H4 (cell line): ENCODE data around the gene PRKN. TPM values are rescaled to one million over a fixed set of nuclear protein-coding genes. Genes with fewer than 3 reads are reported as not detected.

Source experiments
- DNase-seq: peaks from one replicate; pipeline ENCODE4 v3.0.0-alpha.2; 2015; ENCODE audit warnings: low spot score
- total RNA-seq: library from RNA; depleted of rRNA; stranded (reverse); fragments of >200 nt; shearing (Covaris generic); gene quantifications from 2 replicates; pipeline ENCODE4 v1.2.3, GENCODE V29; 2014

PRKN gene
- total RNA-seq, 1 experiment from 2014 or later: 0.19 TPM

GRCh38 chr6:162187168-162187935, 540.2 kb downstream of the PRKN start:
- DNase-seq: no peak

GRCh38 chr6:162184465-162184864, 543.1 kb downstream of the PRKN start:
- DNase-seq: no peak

- no peak for DNase-seq
Measured at GRCh38 chr6:162181741-162182401, 545.7 kb downstream of the PRKN start.

GRCh38 chr6:162181111-162181510, 546.5 kb downstream of the PRKN start:
- DNase-seq: no peak

- no peak for DNase-seq
Measured at GRCh38 chr6:162179196-162179951, 548.2 kb downstream of the PRKN start.

- no peak for DNase-seq
Measured at GRCh38 chr6:162178666-162179065, 548.9 kb downstream of the PRKN start.

GRCh38 chr6:162178266-162178665, 549.3 kb downstream of the PRKN start:
- no peak for DNase-seq

GRCh38 chr6:162177746-162178145, 549.8 kb downstream of the PRKN start:
- DNase-seq: no peak

- peak; percentile 13 for DNase-seq
Measured at GRCh38 chr6:162173466-162173865, 554.1 kb downstream of the PRKN start.

- no peak for DNase-seq
Measured at GRCh38 chr6:162165479-162165878, 562.1 kb downstream of the PRKN start.

- DNase-seq: no peak
Measured at GRCh38 chr6:162157167-162157870, 570.2 kb downstream of the PRKN start.

GRCh38 chr6:162156146-162156545, 571.4 kb downstream of the PRKN start:
- DNase-seq: no peak

- DNase-seq: no peak
Measured at GRCh38 chr6:162154930-162155329, 572.6 kb downstream of the PRKN start.

- no peak for DNase-seq
Measured at GRCh38 chr6:162154001-162154400, 573.6 kb downstream of the PRKN start.

- DNase-seq: no peak
Measured at GRCh38 chr6:162153120-162153519, 574.4 kb downstream of the PRKN start.

- DNase-seq: no peak
Measured at GRCh38 chr6:162151021-162151665, 576.4 kb downstream of the PRKN start.

- no peak for DNase-seq
Measured at GRCh38 chr6:162150295-162150694, 577.3 kb downstream of the PRKN start.

GRCh38 chr6:162149786-162150185, 577.8 kb downstream of the PRKN start:
- DNase-seq: no peak

GRCh38 chr6:162147805-162148204, 579.8 kb downstream of the PRKN start:
- no peak for DNase-seq

- no peak for DNase-seq
Measured at GRCh38 chr6:162147281-162147680, 580.3 kb downstream of the PRKN start.

- no peak for DNase-seq
Measured at GRCh38 chr6:162140251-162140852, 587.2 kb downstream of the PRKN start.
